Keratinocyte (primary cell): ENCODE data around the gene BEST2. TPM values are rescaled to one million over a fixed set of nuclear protein-coding genes. Genes with fewer than 3 reads are reported as not detected.

ENCODE experiments used
- DNase-seq: peaks from one replicate; pipeline ENCODE4 v3.0.0-alpha.2; 2011; ENCODE audit warnings: low read depth, missing footprints, low spot score
- FAIRE-seq: peaks from 2 replicates; lab custom pipeline; 2011; peaks lifted over from hg19 to GRCh38; lab: Jason Lieb, UNC
- H2AFZ ChIP-seq: 2 replicates; pipeline ENCODE4 v1.6.0; 2012; ENCODE audit warnings: low read length, control low read depth, inconsistent platforms; ENCODE audit not compliant: control insufficient read depth
- H3K27ac ChIP-seq: 2 replicates; pipeline ENCODE4 v1.5.1; 2011; ENCODE audit warnings: low read length; ENCODE audit not compliant: control insufficient read depth, insufficient read depth
- H3K27me3 ChIP-seq: 3 replicates; pipeline ENCODE4 v1.6.0; 2011; ENCODE audit warnings: low read length; ENCODE audit not compliant: control insufficient read depth, insufficient read depth; ENCODE audit errors: extremely low read depth
- H3K36me3 ChIP-seq, 2 experiments: 2 replicates in 1 of 2; 3 replicates in 1 of 2; pipeline ENCODE4 v1.5.1; 2011; ENCODE audit warnings: low read length in 2 of 2, mild to moderate bottlenecking in 1 of 2; ENCODE audit not compliant: control insufficient read depth in 2 of 2, insufficient read depth in 2 of 2; ENCODE audit errors: extremely low read depth in 1 of 2
- H3K4me1 ChIP-seq: 3 replicates; pipeline ENCODE4 v1.5.1; 2011; ENCODE audit warnings: low read length; ENCODE audit not compliant: control insufficient read depth, insufficient read depth; ENCODE audit errors: extremely low read depth
- H3K4me2 ChIP-seq: 3 replicates; pipeline ENCODE4 v1.6.0; 2011; ENCODE audit warnings: low read depth, low read length; ENCODE audit not compliant: control insufficient read depth, insufficient read depth; ENCODE audit errors: extremely low read depth
- H3K4me3 ChIP-seq, 3 experiments: fragments of 200-600 bp in 1 of 3; sonication (generic) in 1 of 3; 2 replicates in 2 of 3; 3 replicates in 1 of 3; pipeline ENCODE4 v1.5.1; 2011 to 2016; ENCODE audit warnings: low read length in 3 of 3, mild to moderate bottlenecking in 3 of 3, control low read depth in 2 of 3, inconsistent platforms in 1 of 3, low read depth in 1 of 3, mixed read lengths in 1 of 3, mixed run types in 1 of 3, moderate library complexity in 1 of 3; ENCODE audit not compliant: control insufficient read depth in 2 of 3, insufficient read depth in 2 of 3; ENCODE audit errors: extremely low read depth in 1 of 3
- H3K79me2 ChIP-seq: 2 replicates; pipeline ENCODE4 v1.6.0; 2012; ENCODE audit warnings: low read length; ENCODE audit not compliant: control insufficient read depth, insufficient read depth
- H3K9ac ChIP-seq: 3 replicates; pipeline ENCODE4 v1.6.0; 2011; ENCODE audit warnings: low read length; ENCODE audit not compliant: control insufficient read depth, insufficient read depth; ENCODE audit errors: extremely low read depth
- H3K9me1 ChIP-seq: 3 replicates; pipeline ENCODE4 v1.6.0; 2011; ENCODE audit warnings: low read length; ENCODE audit not compliant: control insufficient read depth, insufficient read depth; ENCODE audit errors: extremely low read depth
- H3K9me3 ChIP-seq: 2 replicates; pipeline ENCODE4 v1.5.1; 2012; ENCODE audit warnings: low read depth, low read length; ENCODE audit not compliant: control insufficient read depth
- H4K20me1 ChIP-seq: 3 replicates; pipeline ENCODE4 v1.6.0; 2011; ENCODE audit warnings: low read length; ENCODE audit not compliant: control insufficient read depth, insufficient read depth; ENCODE audit errors: extremely low read depth
- EZH2 ChIP-seq: IDR thresholded peaks from one replicate; pipeline ENCODE4 v1.6.1; 2012; ENCODE audit warnings: inconsistent platforms, mild to moderate bottlenecking, low read length, moderate library complexity
- dilution Hi-C: fragments of 300-500 bp; cut with MboI; formaldehyde crosslinking; loops from one replicate; pipeline ENCODE4 v1.7.0; 2020; ENCODE audit warnings: low sequenced_read_pairs; ENCODE audit not compliant: extremely low pct_ligation_motif_present
- polyA plus RNA-seq, 5 experiments: library from polyadenylated mRNA; depleted of rRNA in 3 of 5; stranded (reverse) in 3 of 5; stranded (forward) in 1 of 5; unstranded in 1 of 5; fragments of >200 nt; gene quantifications; 1 replicate in 1 of 5; 2 replicates in 3 of 5; 3 replicates in 1 of 5; pipeline versions ENCODE4 v1.2.1 to v1.2.3, GENCODE V29; 2011 to 2012; ENCODE audit warnings: missing spikeins in 2 of 5, low read depth in 1 of 5, low replicate concordance in 1 of 5
- TF ChIP-seq, protein P1 (sequence below), 3 experiments: IDR thresholded peaks in 1 of 3; conservative IDR thresholded peaks in 1 of 3; optimal IDR thresholded peaks in 1 of 3; 2 replicates in 2 of 3; 3 replicates in 1 of 3; pipeline versions ENCODE3 to v1.5.1; 2011; ENCODE audit warnings: low read length in 3 of 3, mild to moderate bottlenecking in 3 of 3, moderate library complexity in 2 of 3, control low read depth in 1 of 3, inconsistent platforms in 1 of 3; ENCODE audit not compliant: insufficient read depth in 2 of 3; ENCODE audit errors: extremely low read depth in 1 of 3

The BEST2 gene
- polyA plus RNA-seq, 1 donor (not counting 4 experiments of a cell fraction or from before 2014, with no cell fraction given): not detected

DNA sequence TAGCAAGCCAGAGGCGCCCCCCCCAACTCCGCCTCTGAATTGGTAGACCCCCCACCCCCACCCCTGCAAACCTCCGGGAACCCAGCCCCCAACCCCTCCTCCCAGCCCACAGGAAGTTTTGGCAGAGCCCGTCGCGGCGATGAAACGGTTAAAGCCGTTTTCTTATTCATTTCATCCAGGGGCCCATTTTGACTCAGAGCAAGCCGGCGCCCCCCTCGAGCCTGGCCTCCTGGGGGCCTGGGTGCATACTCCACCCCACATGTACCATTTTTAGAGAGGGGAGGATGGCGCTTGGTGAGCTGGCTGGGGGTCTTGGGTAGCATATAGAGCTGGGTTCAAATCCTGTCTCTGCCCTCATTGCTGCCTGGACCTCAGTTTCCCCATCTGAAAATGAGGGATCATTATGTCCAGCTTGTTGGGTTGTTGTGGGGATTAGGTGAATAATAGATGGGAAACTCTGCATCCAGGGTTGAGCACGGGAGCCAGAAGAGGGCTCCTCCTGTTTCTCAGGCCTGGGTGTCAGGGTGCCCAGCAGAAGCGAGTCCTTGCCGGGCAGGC, 31.8 kb downstream of the BEST2 start:
- Histone ChIP-seq H3K4me2 (peak overlapping the region; percentile 88), H3K79me2 (no peaks in the 10 kb centered on the region), H3K4me1 (peaks cover 69% of the 10 kb centered on the region), H3K36me3 (no peaks in the 10 kb centered on the region), H4K20me1 (no peaks in the 10 kb centered on the region), H3K9me1 (no peaks in the 10 kb centered on the region), H2AFZ (no peak overlapping the region), H3K27ac (peak overlapping the region; percentile 81), H3K4me3 (peak overlapping the region in 2 of 3 experiments; percentile 34 to 45), H3K27me3 (no peaks in the 10 kb centered on the region), H3K9ac (peak overlapping the region; percentile 73), H3K9me3 (no peaks in the 10 kb centered on the region)
- dilution Hi-C loops: no loop called here
- TF ChIP-seq, protein P1, sequence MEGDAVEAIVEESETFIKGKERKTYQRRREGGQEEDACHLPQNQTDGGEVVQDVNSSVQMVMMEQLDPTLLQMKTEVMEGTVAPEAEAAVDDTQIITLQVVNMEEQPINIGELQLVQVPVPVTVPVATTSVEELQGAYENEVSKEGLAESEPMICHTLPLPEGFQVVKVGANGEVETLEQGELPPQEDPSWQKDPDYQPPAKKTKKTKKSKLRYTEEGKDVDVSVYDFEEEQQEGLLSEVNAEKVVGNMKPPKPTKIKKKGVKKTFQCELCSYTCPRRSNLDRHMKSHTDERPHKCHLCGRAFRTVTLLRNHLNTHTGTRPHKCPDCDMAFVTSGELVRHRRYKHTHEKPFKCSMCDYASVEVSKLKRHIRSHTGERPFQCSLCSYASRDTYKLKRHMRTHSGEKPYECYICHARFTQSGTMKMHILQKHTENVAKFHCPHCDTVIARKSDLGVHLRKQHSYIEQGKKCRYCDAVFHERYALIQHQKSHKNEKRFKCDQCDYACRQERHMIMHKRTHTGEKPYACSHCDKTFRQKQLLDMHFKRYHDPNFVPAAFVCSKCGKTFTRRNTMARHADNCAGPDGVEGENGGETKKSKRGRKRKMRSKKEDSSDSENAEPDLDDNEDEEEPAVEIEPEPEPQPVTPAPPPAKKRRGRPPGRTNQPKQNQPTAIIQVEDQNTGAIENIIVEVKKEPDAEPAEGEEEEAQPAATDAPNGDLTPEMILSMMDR (optimal IDR thresholded peaks at IDR 0.05 in 1 of 3, IDR thresholded peaks at IDR 0.05 in 1 of 3, conservative IDR thresholded peaks at IDR 0.05 in 1 of 3; ENCODE audit: extremely low read depth in 1 of 3, insufficient read depth in 2 of 3, low read length in 3 of 3): no peak
- no peak for TF ChIP-seq EZH2
- FAIRE-seq: no peak
- DNase-seq: no peak

DNA sequence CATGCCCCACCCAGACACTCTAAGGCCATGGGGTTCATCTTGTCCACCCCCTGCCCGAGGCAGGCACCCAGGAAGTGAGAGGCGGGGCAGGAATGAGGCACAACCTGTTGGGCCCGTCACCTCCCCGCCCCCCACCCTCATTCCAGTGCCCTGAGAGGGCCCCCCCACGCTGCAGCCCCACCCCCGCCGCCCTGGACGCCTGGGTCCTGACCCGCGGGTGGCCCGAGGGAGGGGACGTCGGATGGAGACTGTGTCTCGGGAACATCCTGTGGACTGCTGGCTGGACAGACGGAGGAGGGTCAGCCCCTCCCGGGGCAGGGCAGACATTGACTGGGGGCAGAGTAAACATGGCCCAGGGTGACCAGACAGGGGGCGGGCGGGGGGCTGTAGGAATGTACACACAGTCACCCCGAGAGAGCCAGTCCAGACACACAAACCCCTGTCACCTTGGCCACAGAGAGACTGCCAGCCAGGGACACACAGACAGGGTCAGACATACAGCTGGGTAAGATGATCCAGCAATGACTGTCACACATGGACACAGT, 32.3 kb downstream of the BEST2 start:
- H3K79me2 ChIP-seq: no peaks in the 10 kb centered on the region
- no peak for DNase-seq
- FAIRE-seq: no peak
- H3K4me3 ChIP-seq: peak overlapping the region in 1 of 3 experiments; percentile 45
- H3K9ac ChIP-seq: peak overlapping the region; percentile 71
- peaks cover 69% of the 10 kb centered on the region for H3K4me1 ChIP-seq
- no peaks in the 10 kb centered on the region for H3K36me3 ChIP-seq
- H3K4me2 ChIP-seq: peak overlapping the region; percentile 88
- no peaks in the 10 kb centered on the region for H3K9me3 ChIP-seq
- no peaks in the 10 kb centered on the region for H4K20me1 ChIP-seq
- dilution Hi-C loops: no loop called here
- TF ChIP-seq, protein P1 (optimal IDR thresholded peaks at IDR 0.05 in 1 of 3, IDR thresholded peaks at IDR 0.05 in 1 of 3, conservative IDR thresholded peaks at IDR 0.05 in 1 of 3; ENCODE audit: extremely low read depth in 1 of 3, insufficient read depth in 2 of 3, low read length in 3 of 3): no peak
- no peak for TF ChIP-seq EZH2
- H3K27ac ChIP-seq: peak overlapping the region; percentile 81
- H2AFZ ChIP-seq: peak overlapping the region; percentile 59
- H3K9me1 ChIP-seq: no peaks in the 10 kb centered on the region
- H3K27me3 ChIP-seq: no peaks in the 10 kb centered on the region
